Erythroblast (primary cell): ENCODE data around the gene B3GAT2.

ENCODE experiments used
- GATA1 ChIP-seq: IDR thresholded peaks from 2 replicates; pipeline ENCODE4 v1.6.1; 2011; ENCODE audit warnings: low read depth, mild to moderate bottlenecking, control low read depth, low read length, moderate library complexity
- POLR2A ChIP-seq: IDR thresholded peaks from 2 replicates; pipeline ENCODE4 v1.6.1; 2011; ENCODE audit warnings: mild to moderate bottlenecking, low read length

- TF ChIP-seq POLR2A (no peak), GATA1 (no peak)
Observed at GRCh38 chr6:70903665-70904452, 53.0 kb downstream of the B3GAT2 start.
